DND-41 (cell line): ENCODE measurements around the gene KIF21A.

Source experiments
- CTCF ChIP-seq: IDR thresholded peaks from 2 replicates; pipeline ENCODE4 v1.5.1; 2012; ENCODE audit warnings: borderline replicate concordance, low read length, moderate library complexity, mild to moderate bottlenecking; ENCODE audit not compliant: poor library complexity, severe bottlenecking; ENCODE audit errors: extremely low read depth
- EZH2 ChIP-seq: IDR thresholded peaks from 3 replicates; pipeline ENCODE4 v1.6.1; 2012; ENCODE audit warnings: borderline replicate concordance, low read depth, mild to moderate bottlenecking, moderate library complexity, low read length, inconsistent platforms; ENCODE audit not compliant: severe bottlenecking

- TF ChIP-seq CTCF: no peak
- no peak for TF ChIP-seq EZH2
Measured at GRCh38 chr12:39301422-39301821, 141.5 kb downstream of the KIF21A start.
